ENCODE data around the gene KCNIP3.

The KCNIP3 gene

GRCh38 chr2:95390881-95391321, 93.8 kb downstream of the KCNIP3 start:
- no peak for DNase-seq (ENCODE audit: low read depth)
- TF ChIP-seq CTCF (IDR thresholded peaks at IDR 0.05; ENCODE audit: low read depth, low read length, missing control alignments) = no peak
- no peak overlapping the region for H3K4me3 ChIP-seq (ENCODE audit: low read depth, low read length)

DNA sequence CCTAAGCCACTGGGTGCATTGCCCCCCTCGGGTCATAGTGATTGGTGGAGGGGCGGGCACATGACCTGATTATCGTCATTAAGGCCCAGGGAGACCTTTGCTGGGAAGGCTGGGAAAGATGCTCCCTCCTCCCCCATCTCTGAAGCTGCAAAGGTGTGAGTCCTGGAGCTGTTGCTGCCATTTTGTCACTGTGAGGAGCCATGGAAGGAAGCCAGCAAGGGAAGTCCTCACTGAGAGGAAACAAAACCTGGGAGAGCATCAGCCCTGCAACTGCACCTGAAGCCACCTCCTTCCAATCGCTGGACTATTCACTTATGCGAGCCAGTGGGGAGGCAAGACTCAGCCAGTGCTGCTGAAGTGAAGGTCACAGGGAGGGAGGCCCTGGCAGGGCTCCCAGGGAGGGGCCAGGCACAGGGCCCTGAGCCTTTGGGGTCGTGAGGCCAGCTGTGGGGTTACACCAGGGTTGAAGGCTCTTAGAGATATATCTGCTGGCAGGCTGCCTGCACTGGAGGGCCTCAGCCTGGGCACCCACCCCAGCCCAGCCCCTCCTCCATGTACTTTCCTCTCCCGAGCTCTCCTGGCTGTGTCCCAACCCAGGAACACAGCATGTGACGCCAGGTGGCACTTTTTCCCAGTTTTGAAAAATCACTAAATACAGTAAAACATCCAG, 94.6 kb downstream of the KCNIP3 start:
- no peak for TF ChIP-seq CTCF (IDR thresholded peaks at IDR 0.05; ENCODE audit: low read depth, low read length, missing control alignments)
- DNase-seq (ENCODE audit: low read depth) = no peak
- no peak overlapping the region for H3K4me3 ChIP-seq (ENCODE audit: low read depth, low read length)

DNA sequence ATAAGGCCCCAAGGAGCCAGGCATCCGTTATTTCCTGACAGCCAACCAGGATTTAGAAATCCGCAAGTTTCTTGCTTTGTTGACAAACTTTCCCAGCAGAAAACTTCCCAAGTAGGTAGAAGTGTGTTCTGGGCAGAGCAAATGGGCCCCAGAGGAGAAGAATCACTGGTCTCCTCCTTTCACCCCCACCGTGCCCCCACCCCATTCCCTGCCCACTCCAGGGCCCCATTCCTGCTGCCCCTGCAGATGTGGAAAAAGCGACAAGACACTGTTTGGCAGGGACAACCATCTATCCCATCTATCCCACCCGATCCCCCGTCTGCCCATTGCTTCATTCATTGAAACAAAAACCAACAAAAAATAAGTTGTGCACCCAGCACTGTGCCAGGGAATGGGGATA, 95.2 kb downstream of the KCNIP3 start:
- no peak for DNase-seq (ENCODE audit: low read depth)
- no peak overlapping the region for H3K4me3 ChIP-seq (ENCODE audit: low read depth, low read length)
- no peak for TF ChIP-seq CTCF (IDR thresholded peaks at IDR 0.05; ENCODE audit: low read depth, low read length, missing control alignments)

DNA sequence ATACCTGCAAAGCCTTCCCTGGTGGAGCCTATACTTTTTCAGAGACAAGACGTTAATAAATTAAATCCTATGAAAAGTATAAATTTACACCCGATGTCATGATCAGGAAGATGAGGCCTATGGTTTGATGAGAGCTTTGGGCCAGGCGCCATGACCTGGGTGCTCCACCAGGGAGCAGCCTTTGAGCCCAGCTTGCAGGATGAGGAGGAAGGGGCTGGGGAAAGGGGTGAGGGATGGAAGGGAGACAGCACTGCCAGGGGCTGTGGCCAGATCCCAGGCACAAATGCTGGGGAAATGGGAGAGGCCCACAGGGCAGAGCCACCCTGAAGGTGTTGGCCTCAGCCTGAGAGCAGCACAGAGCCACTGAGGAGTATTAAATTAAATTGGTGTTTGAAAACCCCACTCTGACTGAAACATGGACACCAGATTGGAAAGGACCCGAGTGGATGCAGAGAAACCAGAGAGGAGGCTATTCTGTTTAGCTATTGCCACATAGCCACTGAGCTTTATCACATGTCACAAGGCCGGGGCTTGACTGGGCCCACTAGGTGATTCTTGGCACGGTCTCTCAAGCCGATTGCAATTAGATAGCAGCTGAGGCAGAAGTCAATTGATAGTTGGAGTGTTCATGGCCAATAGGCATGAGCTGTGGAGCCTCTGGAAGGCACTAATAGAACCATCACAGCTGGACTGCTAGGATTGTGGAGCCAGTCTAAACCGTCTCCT, 95.7 kb downstream of the KCNIP3 start:
- no peak for DNase-seq (ENCODE audit: low read depth)
- TF ChIP-seq CTCF (IDR thresholded peaks at IDR 0.05; ENCODE audit: low read depth, low read length, missing control alignments) = peak; percentile 29
- H3K4me3 ChIP-seq (ENCODE audit: low read depth, low read length) = no peak overlapping the region

- no peak for TF ChIP-seq CTCF (IDR thresholded peaks at IDR 0.05; ENCODE audit: low read depth, low read length, missing control alignments)
- H3K4me3 ChIP-seq (ENCODE audit: low read depth, low read length) = no peak overlapping the region
- no peak for DNase-seq (ENCODE audit: low read depth)
Observed at GRCh38 chr2:95393901-95394300, 96.8 kb downstream of the KCNIP3 start.

GRCh38 chr2:95399061-95399460, 101.9 kb downstream of the KCNIP3 start:
- no peak for DNase-seq (ENCODE audit: low read depth)
- no peak for TF ChIP-seq CTCF (IDR thresholded peaks at IDR 0.05; ENCODE audit: low read depth, low read length, missing control alignments)

More at GRCh38 chr2:95399061-95399460, 101.9 kb downstream of the KCNIP3 start:
- H3K4me3 ChIP-seq (ENCODE audit: low read depth, low read length) = no peak overlapping the region
